Adrenal gland (tissue), 12 donors: ENCODE results near the gene AGER. TPM values are rescaled to one million over a fixed set of nuclear protein-coding genes. Genes with fewer than 3 reads are reported as not detected.

Experiments used
- DNase-seq, 7 donors: peaks; one replicate each; pipeline ENCODE4 v3.0.0-alpha.2; 2019 to 2020
- H3K27ac ChIP-seq, 5 donors: fragments of 200-600 bp; sonication (generic) in 4 of 5; 1 replicate in 3 of 5; 2 replicates in 2 of 5; pipeline versions ENCODE4 v1.5.1 to v1.8.0; 2016 to 2020; ENCODE audit warnings: mild to moderate bottlenecking in 1 of 5
- H3K27me3 ChIP-seq: fragments of 200-600 bp; 2 replicates; pipeline ENCODE4 v1.8.0; 2021
- H3K36me3 ChIP-seq, 2 donors: fragments of 200-600 bp; replicated peaks in 1 of 2; 1 replicate in 1 of 2; 2 replicates in 1 of 2; pipeline versions ENCODE4 v1.5.1 to v1.8.0; 2018 to 2022
- H3K4me1 ChIP-seq, 2 donors: fragments of 200-600 bp; replicated peaks in 1 of 2; 1 replicate in 1 of 2; 2 replicates in 1 of 2; pipeline versions ENCODE4 v1.5.1 to v1.8.0; 2018 to 2021
- H3K4me3 ChIP-seq, 4 donors: fragments of 200-600 bp; sonication (generic) in 3 of 4; one replicate each; pipeline ENCODE4 v1.5.1; 2016 to 2018
- H3K9me3 ChIP-seq, 3 donors: fragments of 200-600 bp; sonication (generic) in 1 of 3; replicated peaks in 1 of 3; 1 replicate in 2 of 3; 2 replicates in 1 of 3; pipeline versions ENCODE4 v1.5.1 to v1.8.0; 2016 to 2021
- POLR2A ChIP-seq, 2 donors: fragments of 450-650 bp; IDR thresholded peaks; one replicate each; pipeline ENCODE4 v1.6.1; 2017; ENCODE audit warnings: antibody characterized with exemption in 2 of 2, mild to moderate bottlenecking in 2 of 2, moderate library complexity in 1 of 2
- WGBS, 4 donors: extraction: QIAGEN DNeasy Blood & Tissue Kit in 2 of 4; methylation state at CpG; one replicate each; pipeline versions ENCODE4 v1.1.5 to v1.1.7; 2013 to 2017; 5-methylcytosine and 5-hydroxymethylcytosine counted together
- intact Hi-C, 2 donors: fragments of 100-400 bp; cut with DNase I; formaldehyde crosslinking; loops; one replicate each; pipeline versions ENCODE4 v1.14.1 to v1.15.0; 2022 to 2023
- polyA plus RNA-seq, 3 donors: library from polyadenylated mRNA; stranded (reverse); fragments of 200-250 nt in 2 of 3; fragments of 350-450 nt in 1 of 3; fragmentation: Illumina TruSeq in 1 of 3; extraction: RNeasy Lipid Tissue Mini Kit (QIAGEN cat#74804) in 1 of 3; gene quantifications; one replicate each; pipeline ENCODE4 v1.2.3, GENCODE V29; 2013 to 2014
- total RNA-seq, 9 donors: library from RNA; depleted of rRNA in 4 of 9; stranded (reverse); fragments of >200 nt in 4 of 9; fragments of 120-200 nt in 1 of 9; fragmentation: NEBNext Ultra II Directional in 1 of 9; extraction: Animal tissue kit (Norgen Biotek cat#: 25700) in 1 of 9; gene quantifications; one replicate each; pipeline versions ENCODE4 v1.1.0 to v1.2.4, GENCODE V29; 2013 to 2023
- TF ChIP-seq, protein P1 (sequence below), 6 experiments: fragments of 450-650 bp in 4 of 6; fragments of 200-600 bp in 2 of 6; sonication (generic) in 1 of 6; IDR thresholded peaks; 1 replicate in 5 of 6; 2 replicates in 1 of 6; pipeline versions ENCODE4 v1.5.1 to v1.8.0; 2016 to 2021; ENCODE audit warnings: antibody characterized with exemption in 6 of 6, mild to moderate bottlenecking in 2 of 6, moderate library complexity in 1 of 6
- donor health status: healthy with polysubstance abuse.
- donor health status: Bipolar disorder and iron deficiency.
- donor health status: DM: yes; HTN: yes; CAD: no.
- donor health status: DM: no; HTN: no; CAD: no.
- donor health status: DM: no; HTN: no; CAD: no.
- donor health status: DM: yes; HTN: yes; CAD: no.

AGER gene
- total and polyA plus RNA-seq, 12 donors = 1.4 to 63.9 (median 3.4) TPM; not detected in 1

DNA sequence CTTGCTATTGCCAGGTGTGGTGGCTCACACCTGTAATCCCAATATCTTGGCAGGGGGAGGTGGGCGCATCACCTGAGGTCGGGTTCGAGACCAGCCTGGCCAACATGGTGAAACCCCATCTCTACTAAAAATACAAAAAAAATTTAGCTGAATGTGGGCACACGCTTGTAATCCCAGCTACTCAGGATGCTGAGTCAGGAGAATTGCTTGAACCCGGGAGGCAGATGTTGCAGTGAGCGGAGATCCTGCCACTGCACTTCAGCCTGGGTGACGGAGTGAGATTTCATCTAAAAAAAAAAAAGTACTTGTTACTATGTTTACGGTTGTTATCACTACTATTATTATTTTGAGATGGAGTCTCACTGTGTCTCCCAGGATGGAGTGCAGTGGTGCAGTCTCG lies 27.2 kb downstream of the AGER start:
- Histone ChIP-seq H3K36me3 (peaks cover 0 to 37% of the 10 kb centered on the region in 2 donors), H3K4me1 (peaks cover 14 to 20% of the 10 kb centered on the region in 2 donors), H3K27me3 (no peaks in the 10 kb centered on the region), H3K27ac (no peak overlapping the region), H3K4me3 (no peak overlapping the region), H3K9me3 (no peaks in the 10 kb centered on the region)
- 89 to 95% (median 91%) methylated on average over 9 of the region's 9 CpGs for WGBS, 4 donors
- no peak for TF ChIP-seq POLR2A (IDR thresholded peaks at IDR 0.05)
- TF ChIP-seq, protein P1, sequence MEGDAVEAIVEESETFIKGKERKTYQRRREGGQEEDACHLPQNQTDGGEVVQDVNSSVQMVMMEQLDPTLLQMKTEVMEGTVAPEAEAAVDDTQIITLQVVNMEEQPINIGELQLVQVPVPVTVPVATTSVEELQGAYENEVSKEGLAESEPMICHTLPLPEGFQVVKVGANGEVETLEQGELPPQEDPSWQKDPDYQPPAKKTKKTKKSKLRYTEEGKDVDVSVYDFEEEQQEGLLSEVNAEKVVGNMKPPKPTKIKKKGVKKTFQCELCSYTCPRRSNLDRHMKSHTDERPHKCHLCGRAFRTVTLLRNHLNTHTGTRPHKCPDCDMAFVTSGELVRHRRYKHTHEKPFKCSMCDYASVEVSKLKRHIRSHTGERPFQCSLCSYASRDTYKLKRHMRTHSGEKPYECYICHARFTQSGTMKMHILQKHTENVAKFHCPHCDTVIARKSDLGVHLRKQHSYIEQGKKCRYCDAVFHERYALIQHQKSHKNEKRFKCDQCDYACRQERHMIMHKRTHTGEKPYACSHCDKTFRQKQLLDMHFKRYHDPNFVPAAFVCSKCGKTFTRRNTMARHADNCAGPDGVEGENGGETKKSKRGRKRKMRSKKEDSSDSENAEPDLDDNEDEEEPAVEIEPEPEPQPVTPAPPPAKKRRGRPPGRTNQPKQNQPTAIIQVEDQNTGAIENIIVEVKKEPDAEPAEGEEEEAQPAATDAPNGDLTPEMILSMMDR (IDR thresholded peaks at IDR 0.05) = no peak
- DNase-seq = no peak
- intact Hi-C loops = loop anchor here in 1 of 2 donors (5.0 kb wide), 1 partner anchor 40 kb away; no protein-coding TSS in a partner anchor

DNA sequence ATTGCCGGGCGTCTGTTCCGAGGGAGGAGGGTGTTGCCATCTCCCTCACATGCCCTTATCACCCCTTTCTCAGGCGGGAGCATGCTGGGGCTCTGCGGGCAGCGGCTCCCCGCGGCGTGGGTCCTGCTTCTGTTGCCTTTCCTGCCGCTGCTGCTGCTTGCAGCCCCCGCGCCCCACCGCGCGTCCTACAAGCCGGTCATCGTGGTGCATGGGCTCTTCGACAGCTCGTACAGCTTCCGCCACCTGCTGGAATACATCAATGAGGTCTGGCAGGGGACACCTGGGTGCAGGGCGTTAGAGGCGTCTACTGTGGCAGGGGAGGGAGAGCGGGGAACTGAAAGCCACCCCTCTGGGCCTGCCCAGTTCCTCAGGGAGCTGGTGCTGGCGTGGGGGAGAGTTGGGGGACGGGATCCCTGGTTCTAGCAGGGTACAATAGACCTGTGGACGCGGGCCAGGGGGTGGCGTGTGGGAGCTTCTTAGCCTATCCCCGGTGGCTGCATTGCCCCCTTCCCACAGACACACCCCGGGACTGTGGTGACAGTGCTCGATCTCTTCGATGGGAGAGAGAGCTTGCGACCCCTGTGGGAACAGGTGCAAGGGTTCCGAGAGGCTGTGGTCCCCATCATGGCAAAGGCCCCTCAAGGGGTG lies 29.4 kb downstream of the AGER start:
- peaks cover 14 to 20% of the 10 kb centered on the region in 2 donors for H3K4me1 ChIP-seq
- TF ChIP-seq, protein P1 (IDR thresholded peaks at IDR 0.05) = peak; percentile 12 to 73 (median 64)
- no peak for TF ChIP-seq POLR2A (IDR thresholded peaks at IDR 0.05)
- no peaks in the 10 kb centered on the region for H3K9me3 ChIP-seq
- 4 to 17% (median 6%) methylated on average over 6 to 34 of the region's 34 CpGs for WGBS, 4 donors
- peak overlapping the region; percentile 62 to 89 (median 76) for H3K4me3 ChIP-seq
- H3K27ac ChIP-seq = peak overlapping the region; percentile 73 to 94 (median 86)
- H3K27me3 ChIP-seq = no peaks in the 10 kb centered on the region
- peak; percentile 70 to 88 (median 75) for DNase-seq
- peaks cover 0 to 34% of the 10 kb centered on the region in 2 donors for H3K36me3 ChIP-seq
- intact Hi-C loops = loop anchor here in 1 of 2 donors (5.0 kb wide), 1 partner anchor 37 kb away; no protein-coding TSS in a partner anchor

DNA sequence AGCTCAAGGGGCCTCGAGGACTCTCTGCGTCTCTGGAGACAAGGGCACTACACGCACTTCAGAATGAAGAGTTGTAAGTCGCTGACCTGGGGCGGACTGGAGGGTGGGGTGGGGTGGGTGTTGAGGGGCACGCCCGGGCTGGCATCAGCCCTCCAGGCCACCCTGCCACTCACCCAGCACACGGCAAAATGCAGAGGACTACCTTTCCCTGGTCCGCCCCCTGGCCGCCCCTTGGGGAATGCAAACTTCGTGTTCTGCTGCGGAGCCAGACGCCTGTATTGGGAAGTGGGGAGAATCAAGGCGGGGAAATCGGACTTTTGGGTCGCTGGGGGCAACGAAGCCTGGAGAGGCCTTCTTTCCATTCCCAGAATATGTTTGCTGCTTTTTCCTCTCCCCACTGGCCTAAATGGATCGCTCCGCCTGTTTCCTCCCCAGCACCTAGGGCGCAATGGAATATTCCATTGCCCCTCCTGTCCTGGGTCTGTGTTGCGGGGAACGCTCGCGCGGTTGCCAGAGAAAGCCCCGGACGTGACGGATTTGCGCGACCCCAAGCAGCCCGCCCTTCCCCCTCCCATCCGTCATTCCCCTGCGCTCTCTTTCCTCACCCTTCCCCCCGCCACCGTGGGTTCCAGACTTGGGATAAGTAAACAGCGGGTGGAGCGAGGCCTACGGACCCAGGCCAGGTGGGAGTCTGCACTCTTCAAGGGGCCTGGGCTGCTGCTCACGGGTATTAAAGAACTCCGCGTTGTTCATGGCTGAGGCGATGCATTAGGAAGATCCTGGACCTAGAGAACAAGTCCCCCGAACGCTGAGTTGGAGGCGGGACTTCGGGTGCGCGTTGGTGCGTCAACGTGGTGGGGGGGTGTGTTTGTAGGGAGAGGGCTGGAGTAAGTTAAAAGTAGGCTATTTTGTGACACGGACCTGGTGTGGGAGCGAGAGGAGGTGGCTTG lies 30.2 kb downstream of the AGER start, which contains the start of gene PPT2:
Gene PPT2, plus strand, starts transcription at position 578 of the 950 bp plus-strand sequence. CDS start 454 bp downstream, outside the sequence.
- intact Hi-C loops = no loop called here
- WGBS, 4 donors = 0 to 1% (median 0%) methylated on average over 25 to 52 of the region's 52 CpGs
- Histone ChIP-seq H3K9me3 (no peaks in the 10 kb centered on the region), H3K36me3 (peaks cover 0 to 29% of the 10 kb centered on the region in 2 donors), H3K4me3 (peak within 1 kb of the TSS; percentile 62 to 89 (median 76)), H3K27me3 (no peaks in the 10 kb centered on the region), H3K27ac (peak within 1 kb of the TSS; percentile 73 to 94 (median 86)), H3K4me1 (peaks cover 14 to 20% of the 10 kb centered on the region in 2 donors)
- peak; percentile 13 to 39 for TF ChIP-seq POLR2A (IDR thresholded peaks at IDR 0.05)
- TF ChIP-seq, protein P1 (IDR thresholded peaks at IDR 0.05) = peak in 5 of 6 experiments; percentile 13 to 34 (median 25)
- peak; percentile 90 to 97 (median 94) for DNase-seq
